NCI-H2081 (cell line): ENCODE data around the gene TAF1C.
"Not testable (repeated sequence)": the region's sequence is repeated elsewhere in the genome, so short reads cannot be mapped to it uniquely, and the experiment has no call there.

ENCODE experiments used
- DNase-seq, 2 experiments: peaks; one replicate each; lab custom pipeline; 2025; lab: John Stamatoyannopoulos, UW

The TAF1C gene, protein sequence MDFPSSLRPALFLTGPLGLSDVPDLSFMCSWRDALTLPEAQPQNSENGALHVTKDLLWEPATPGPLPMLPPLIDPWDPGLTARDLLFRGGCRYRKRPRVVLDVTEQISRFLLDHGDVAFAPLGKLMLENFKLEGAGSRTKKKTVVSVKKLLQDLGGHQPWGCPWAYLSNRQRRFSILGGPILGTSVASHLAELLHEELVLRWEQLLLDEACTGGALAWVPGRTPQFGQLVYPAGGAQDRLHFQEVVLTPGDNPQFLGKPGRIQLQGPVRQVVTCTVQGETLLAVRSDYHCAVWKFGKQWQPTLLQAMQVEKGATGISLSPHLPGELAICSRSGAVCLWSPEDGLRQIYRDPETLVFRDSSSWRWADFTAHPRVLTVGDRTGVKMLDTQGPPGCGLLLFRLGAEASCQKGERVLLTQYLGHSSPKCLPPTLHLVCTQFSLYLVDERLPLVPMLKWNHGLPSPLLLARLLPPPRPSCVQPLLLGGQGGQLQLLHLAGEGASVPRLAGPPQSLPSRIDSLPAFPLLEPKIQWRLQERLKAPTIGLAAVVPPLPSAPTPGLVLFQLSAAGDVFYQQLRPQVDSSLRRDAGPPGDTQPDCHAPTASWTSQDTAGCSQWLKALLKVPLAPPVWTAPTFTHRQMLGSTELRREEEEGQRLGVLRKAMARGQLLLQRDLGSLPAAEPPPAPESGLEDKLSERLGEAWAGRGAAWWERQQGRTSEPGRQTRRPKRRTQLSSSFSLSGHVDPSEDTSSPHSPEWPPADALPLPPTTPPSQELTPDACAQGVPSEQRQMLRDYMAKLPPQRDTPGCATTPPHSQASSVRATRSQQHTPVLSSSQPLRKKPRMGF

GRCh38 chr16:84186685-84187437 is at the start of gene TAF1C:
Gene TAF1C, minus strand, starts transcription at chr16:84187057. Its CDS starts 2,069 bp downstream, at chr16:84184988.
- DNase-seq = peak; percentile 89 to 90

GRCh38 chr16:84234321-84235241 is 47.7 kb upstream of the TAF1C start:
- no peak for DNase-seq

- DNase-seq = no peak
These were observed 46.9 kb upstream of the TAF1C start for GRCh38 chr16:84233748-84234147.

- DNase-seq = no peak
These were observed 46.1 kb upstream of the TAF1C start for GRCh38 chr16:84232969-84233368.

GRCh38 chr16:84232060-84232459 is 45.2 kb upstream of the TAF1C start:
- DNase-seq = no peak

DNA sequence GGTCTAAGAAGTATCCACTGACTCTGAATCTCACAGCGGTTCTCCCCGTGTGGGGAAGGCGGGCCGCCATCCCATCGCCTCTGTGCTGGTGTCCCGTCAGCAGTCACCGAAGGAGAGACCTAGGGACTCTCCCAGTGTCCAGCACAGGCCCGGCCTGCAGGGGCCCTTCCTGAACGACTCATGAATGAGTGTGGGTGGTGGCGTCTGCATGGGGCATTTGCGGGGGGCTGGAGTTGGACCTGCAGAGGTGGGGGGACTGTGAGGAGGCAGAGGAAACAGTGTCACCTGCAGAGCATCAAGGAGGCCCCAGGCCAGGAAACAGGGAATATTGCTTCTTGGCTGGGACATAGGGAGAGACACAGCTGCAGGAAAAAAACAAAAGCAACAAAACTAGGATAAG is 42.6 kb upstream of the TAF1C start:
- no peak for DNase-seq

GRCh38 chr16:84228256-84228838 is 41.5 kb upstream of the TAF1C start:
- no peak for DNase-seq

GRCh38 chr16:84227548-84227947 is 40.7 kb upstream of the TAF1C start:
- DNase-seq = no peak

- no peak for DNase-seq
These were observed 39.2 kb upstream of the TAF1C start for GRCh38 chr16:84226026-84226425.

GRCh38 chr16:84225571-84225970 is 38.7 kb upstream of the TAF1C start:
- no peak for DNase-seq

DNA sequence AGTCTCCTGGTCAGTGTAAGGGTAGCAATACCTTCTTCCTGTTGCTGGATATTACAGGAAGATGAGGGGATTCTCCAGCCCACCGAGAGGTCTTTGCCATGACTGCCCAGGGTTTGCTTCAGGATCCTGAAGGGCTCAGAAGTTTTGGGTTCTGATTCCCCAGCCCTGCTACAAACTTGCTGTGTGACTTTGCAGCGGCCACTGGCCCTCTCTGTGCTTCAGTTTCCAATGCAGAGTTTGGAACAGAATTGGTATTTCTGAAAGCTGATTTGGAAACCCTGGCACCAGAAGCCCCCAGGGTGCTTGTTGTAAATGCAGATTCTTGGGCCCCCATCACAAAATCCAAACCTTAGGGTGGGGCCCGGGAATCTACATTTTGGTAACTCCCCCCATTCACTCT is 38.3 kb upstream of the TAF1C start:
- DNase-seq = no peak

DNA sequence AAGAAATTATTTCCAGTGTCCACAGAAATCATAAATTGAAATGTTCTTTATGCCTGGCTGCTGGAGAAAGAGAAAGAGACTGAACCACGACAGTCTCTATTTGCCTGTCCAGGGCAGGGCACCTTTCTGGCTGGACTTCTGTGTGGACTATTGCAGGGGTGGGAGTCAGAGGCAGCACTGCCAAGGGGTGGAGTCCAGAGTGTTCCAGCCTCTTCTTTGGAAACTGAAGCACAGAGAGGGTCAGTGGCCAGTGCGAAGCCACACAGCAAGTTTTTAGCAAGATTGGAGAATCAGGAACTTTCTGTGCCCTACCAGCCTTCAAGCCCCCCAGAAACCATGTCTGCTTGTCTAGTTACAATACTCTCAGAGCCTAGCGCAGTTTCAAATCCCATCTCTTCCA is 37.7 kb upstream of the TAF1C start:
- no peak for DNase-seq

DNA sequence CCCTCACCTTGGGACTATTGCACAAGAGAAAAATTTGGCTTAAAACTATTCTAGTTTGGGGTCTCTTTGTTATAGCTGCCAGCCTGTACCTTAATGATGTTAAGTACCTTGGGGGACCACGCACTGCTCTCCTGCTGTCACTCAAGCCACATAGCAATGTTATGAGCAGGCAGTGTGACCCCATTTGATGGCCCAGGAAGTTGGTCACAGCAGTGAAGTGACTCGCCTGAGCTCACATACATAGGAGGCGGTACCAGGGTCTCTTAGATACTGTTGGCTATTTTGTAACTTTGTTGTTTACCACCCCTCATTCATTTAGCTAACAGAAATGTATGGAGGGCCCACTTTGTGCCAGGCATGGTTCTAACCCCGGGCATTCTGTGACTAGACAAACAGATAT is 36.6 kb upstream of the TAF1C start:
- DNase-seq = no peak

DNA sequence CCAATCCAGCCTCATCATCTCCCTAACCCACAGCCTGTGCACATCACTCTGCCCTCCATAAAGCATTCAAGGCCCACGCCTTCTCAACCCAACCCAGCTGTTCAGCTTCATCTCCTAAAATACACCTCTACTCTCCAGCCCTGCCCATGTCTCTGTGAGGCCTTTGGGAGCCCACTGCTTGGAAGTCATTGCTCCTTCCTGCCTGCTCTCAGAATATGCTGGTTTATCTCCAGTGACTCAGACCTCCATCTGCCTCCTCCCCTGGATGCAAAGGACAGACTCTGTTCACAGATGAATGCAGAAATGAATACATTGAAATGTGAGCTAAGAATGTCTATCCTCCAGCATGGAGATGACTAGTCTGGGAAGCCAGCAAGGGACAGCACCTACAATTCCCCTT is 34.0 kb upstream of the TAF1C start:
- DNase-seq = no peak

GRCh38 chr16:84218956-84219355 is 32.1 kb upstream of the TAF1C start:
- no peak for DNase-seq

DNA sequence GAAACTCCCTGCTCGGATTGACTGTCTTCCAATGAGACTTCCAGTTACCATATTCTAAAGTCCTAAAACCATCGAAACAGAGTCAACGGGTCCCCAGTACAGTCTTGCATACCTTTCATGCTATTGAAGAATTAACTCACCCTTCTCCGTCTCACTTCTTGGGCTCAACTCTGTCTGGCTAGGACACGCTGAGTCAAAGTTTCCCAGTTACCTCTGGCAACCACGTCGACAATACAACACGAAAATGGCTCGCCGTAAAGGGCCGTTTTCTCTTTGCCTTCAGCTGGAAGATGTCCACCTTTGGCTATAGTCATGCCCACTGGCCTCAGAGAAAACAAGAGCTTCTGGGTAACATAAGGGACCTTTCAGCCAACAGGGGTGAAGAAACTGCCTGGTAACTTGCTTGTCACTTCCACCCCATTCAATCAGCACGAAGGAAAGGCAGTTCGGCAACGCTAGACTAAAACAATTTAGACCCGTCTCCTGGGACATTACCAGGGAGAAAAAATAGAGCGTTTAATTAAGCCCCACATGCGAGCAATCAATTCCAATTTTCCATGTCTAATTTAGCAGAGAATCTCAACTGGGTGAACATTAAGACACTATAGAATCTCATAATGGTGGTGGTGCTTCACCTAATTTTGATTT is 31.4 kb upstream of the TAF1C start:
- DNase-seq = no peak

GRCh38 chr16:84216144-84216543 is 29.3 kb upstream of the TAF1C start:
- not testable (repeated sequence) for DNase-seq

GRCh38 chr16:84215531-84215930 is 28.7 kb upstream of the TAF1C start:
- no peak for DNase-seq

GRCh38 chr16:84214451-84215066 is 27.7 kb upstream of the TAF1C start:
- no peak for DNase-seq

DNA sequence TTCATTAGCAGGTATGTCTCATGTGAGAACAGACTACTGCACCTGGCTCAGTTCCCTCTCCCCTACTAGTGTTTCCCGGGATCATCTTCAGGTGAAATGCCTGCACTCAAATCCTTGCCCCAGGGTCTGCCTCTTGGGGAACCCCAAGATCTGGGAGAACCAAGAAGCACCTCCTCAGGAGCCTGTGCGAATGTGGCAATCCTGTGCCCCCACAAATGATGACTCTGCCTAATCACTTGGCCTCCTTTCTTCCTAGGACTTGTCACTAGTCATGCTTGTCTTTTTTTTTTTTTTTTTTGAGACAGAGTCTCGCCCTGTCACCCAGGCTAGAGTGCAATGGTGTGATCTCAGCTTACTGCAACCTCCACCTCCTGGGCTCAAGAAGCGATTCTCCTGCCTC is 25.8 kb upstream of the TAF1C start:
- no peak for DNase-seq
